GM23338 (cell line): ENCODE data around the gene DLK1. TPM values are rescaled to one million over a fixed set of nuclear protein-coding genes. Genes with fewer than 3 reads are reported as not detected.

ENCODE experiments used
- ATAC-seq: fragments of 200-7000 bp; cut with Tn5 transposase; 3 replicates; pipeline ENCODE4 v1.9.1; 2020
- DNase-seq: peaks from one replicate; pipeline ENCODE4 v3.0.0-alpha.2; 2015; ENCODE audit warnings: low spot score
- H2AFZ ChIP-seq: fragments of 200-600 bp; sonication (generic); 2 replicates; pipeline ENCODE4 v1.8.0; 2016; ENCODE audit warnings: antibody characterized with exemption, mild to moderate bottlenecking, moderate library complexity
- H3F3A ChIP-seq: fragments of 200-600 bp; sonication (generic); replicated peaks from 2 replicates; pipeline ENCODE4 v1.8.0; 2017; ENCODE audit warnings: antibody characterized with exemption, mixed run types, low read depth
- H3K27ac ChIP-seq: fragments of 200-600 bp; sonication (generic); 2 replicates; pipeline ENCODE4 v1.6.1; 2016; ENCODE audit warnings: low read depth
- H3K27me3 ChIP-seq: fragments of 200-600 bp; sonication (generic); 2 replicates; pipeline ENCODE4 v1.8.0; 2016; ENCODE audit warnings: mild to moderate bottlenecking, mixed run types, moderate library complexity; ENCODE audit not compliant: insufficient read depth
- H3K36me3 ChIP-seq: fragments of 200-600 bp; sonication (generic); 2 replicates; pipeline ENCODE4 v1.8.0; 2016; ENCODE audit warnings: mild to moderate bottlenecking; ENCODE audit not compliant: insufficient read depth
- H3K4me1 ChIP-seq: fragments of 200-600 bp; sonication (generic); 2 replicates; pipeline ENCODE4 v1.8.0; 2016; ENCODE audit warnings: mild to moderate bottlenecking, moderate library complexity; ENCODE audit not compliant: insufficient read depth
- H3K4me2 ChIP-seq: fragments of 200-600 bp; sonication (generic); 2 replicates; pipeline ENCODE4 v1.7.1; 2017; ENCODE audit warnings: mixed run types
- H3K4me3 ChIP-seq: fragments of 200-600 bp; sonication (generic); 2 replicates; pipeline ENCODE4 v1.6.1; 2016; ENCODE audit warnings: mixed run types
- H3K79me2 ChIP-seq: fragments of 200-600 bp; sonication (generic); replicated peaks from 2 replicates; pipeline ENCODE4 v1.8.0; 2017; ENCODE audit warnings: mild to moderate bottlenecking; ENCODE audit not compliant: insufficient read depth
- H3K9me2 ChIP-seq: fragments of 200-600 bp; sonication (generic); 2 replicates; pipeline ENCODE4 v1.8.0; 2017; ENCODE audit not compliant: insufficient read depth
- H4K20me1 ChIP-seq: fragments of 200-600 bp; sonication (generic); replicated peaks from 2 replicates; pipeline ENCODE4 v1.8.0; 2017; ENCODE audit warnings: mild to moderate bottlenecking; ENCODE audit not compliant: insufficient read depth
- H3K27ac Mint-ChIP-seq: 2 replicates; pipeline ENCODE4 v1.8.0; 2020; ENCODE audit warnings: inconsistent platforms, mild to moderate bottlenecking, moderate library complexity, mixed read lengths
- H3K27me3 Mint-ChIP-seq: 3 replicates; pipeline ENCODE4 v1.8.0; 2022; ENCODE audit warnings: low read depth, mild to moderate bottlenecking, moderate library complexity, mixed read lengths, inconsistent platforms; ENCODE audit not compliant: insufficient read depth, poor library complexity
- H3K36me3 Mint-ChIP-seq: 3 replicates; pipeline ENCODE4 v1.8.0; 2021; ENCODE audit warnings: low read depth, mild to moderate bottlenecking, inconsistent platforms, moderate library complexity, mixed read lengths
- H3K4me1 Mint-ChIP-seq: 3 replicates; pipeline ENCODE4 v1.8.0; 2020; ENCODE audit warnings: mild to moderate bottlenecking, inconsistent platforms, mixed read lengths
- H3K4me3 Mint-ChIP-seq: 3 replicates; pipeline ENCODE4 v1.8.0; 2021; ENCODE audit warnings: moderate library complexity, mild to moderate bottlenecking, inconsistent platforms, mixed read lengths
- H3K9me3 Mint-ChIP-seq: 3 replicates; pipeline ENCODE4 v1.8.0; 2020; ENCODE audit warnings: moderate library complexity, mild to moderate bottlenecking, inconsistent platforms, mixed read lengths
- CREB1 ChIP-seq: fragments of 250-450 bp; sonication (Bioruptor Pico); IDR thresholded peaks from 2 replicates; pipeline ENCODE4 v1.5.0; 2020; ENCODE audit warnings: low read depth, mild to moderate bottlenecking, moderate library complexity
- EZH2 ChIP-seq: fragments of 200-600 bp; sonication (generic); IDR thresholded peaks from one replicate; pipeline ENCODE4 v1.8.0; 2017; ENCODE audit warnings: antibody characterized with exemption, mild to moderate bottlenecking, low read depth; ENCODE audit not compliant: unreplicated experiment
- EZH2phosphoT487 ChIP-seq: fragments of 200-600 bp; sonication (generic); IDR thresholded peaks from one replicate; pipeline ENCODE4 v1.8.1; 2018; ENCODE audit warnings: antibody characterized with exemption; ENCODE audit not compliant: unreplicated experiment
- JUNB ChIP-seq: IDR thresholded peaks from one replicate; pipeline ENCODE4 v1.6.1; 2016; ENCODE audit warnings: antibody characterized with exemption; ENCODE audit not compliant: unreplicated experiment
- NANOG ChIP-seq: IDR thresholded peaks from 2 replicates; pipeline ENCODE4 v1.6.1; 2016; ENCODE audit warnings: antibody characterized with exemption, borderline replicate concordance
- POLR2AphosphoS5 ChIP-seq: IDR thresholded peaks from 2 replicates; pipeline ENCODE4 v1.6.1; 2016; ENCODE audit warnings: antibody characterized with exemption, low read depth
- ZNF114 ChIP-seq: fragments of 250-450 bp; sonication (Bioruptor Pico); IDR thresholded peaks from 2 replicates; pipeline ENCODE4 v1.5.0; 2020; ENCODE audit warnings: mild to moderate bottlenecking, moderate library complexity
- ZNF331 ChIP-seq: fragments of 250-450 bp; sonication (Bioruptor Pico); IDR thresholded peaks from 2 replicates; pipeline ENCODE4 v1.5.0; 2020; ENCODE audit warnings: low read depth, mild to moderate bottlenecking, moderate library complexity
- polyA plus RNA-seq: library from polyadenylated mRNA; unstranded; fragments of >200 nt; fragmentation: Nextera tagmentation; extraction: Ambion mirVana; gene quantifications from 2 replicates; pipeline ENCODE4 v1.2.1, GENCODE V29; 2016
- total RNA-seq: library from RNA; depleted of rRNA; stranded (reverse); fragments of >200 nt; shearing (Covaris generic); gene quantifications from 2 replicates; pipeline ENCODE4 v1.2.3, GENCODE V29; 2014
- TF ChIP-seq, protein P1 (sequence below), 2 experiments: fragments of 200-600 bp in 1 of 2; sonication (generic) in 1 of 2; conservative IDR thresholded peaks; 2 replicates each; pipeline versions ENCODE4 v1.5.1 to v1.6.1; 2016 to 2017; ENCODE audit warnings: antibody characterized with exemption in 2 of 2, low read depth in 2 of 2, mild to moderate bottlenecking in 2 of 2, moderate library complexity in 1 of 2
- TF ChIP-seq, protein P2 (sequence below): IDR thresholded peaks from 2 replicates; pipeline ENCODE4 v1.6.1; 2016; ENCODE audit warnings: antibody characterized with exemption
- TF ChIP-seq, protein P3 (sequence below): fragments of 250-450 bp; sonication (Bioruptor Pico); IDR thresholded peaks from 2 replicates; pipeline ENCODE4 v1.5.0; 2020; ENCODE audit warnings: mild to moderate bottlenecking, moderate library complexity

DLK1 gene
- total and polyA plus RNA-seq, 2 experiments from 2014 or later, result 1.1 to 1.2 TPM

DNA sequence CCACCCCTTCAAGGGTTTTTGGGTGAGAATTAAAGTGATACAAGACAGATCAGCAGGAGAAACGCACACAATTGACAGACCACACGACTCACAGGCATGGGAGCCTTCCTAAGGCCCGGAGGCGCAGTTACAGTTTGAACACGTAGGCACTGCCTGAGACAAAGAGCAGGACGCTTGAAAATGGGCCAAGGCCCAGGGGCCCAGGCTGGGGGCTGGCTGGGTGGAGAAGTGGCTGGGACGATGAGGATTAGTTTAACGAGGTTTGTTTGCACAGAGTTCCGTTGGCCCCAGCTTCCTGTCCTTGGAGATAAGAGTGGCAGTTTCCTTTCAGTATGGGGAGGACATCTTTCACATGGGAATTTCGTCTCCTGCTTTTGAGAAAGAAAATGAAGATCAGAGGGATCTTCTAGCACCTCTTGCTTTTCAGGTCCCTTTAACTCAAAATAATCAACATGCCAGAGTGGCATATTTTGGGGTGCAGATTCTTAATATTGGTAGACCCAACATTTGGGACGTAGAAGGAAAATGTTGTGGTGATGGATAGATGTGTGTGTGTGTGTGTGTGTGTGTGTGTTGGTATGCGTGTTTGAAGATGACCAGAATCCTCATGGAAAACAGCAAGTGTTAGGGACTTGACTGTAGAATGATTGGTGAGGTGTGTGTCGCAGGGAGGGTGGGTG is 44.6 kb downstream of the DLK1 start:
- no peaks in the 10 kb centered on the region for H3K36me3 ChIP-seq
- no peak for ATAC-seq
- Mint-ChIP-seq H3K36me3 (peaks cover 17% of the 10 kb centered on the region), H3K4me1 (no peaks in the 10 kb centered on the region; the same call in 2 of the 3 replicates), H3K4me3 (no peak overlapping the region), H3K27ac (no peak overlapping the region), H3K27me3 (peaks cover 2% of the 10 kb centered on the region), H3K9me3 (peaks cover 18% of the 10 kb centered on the region)
- no peaks in the 10 kb centered on the region for H3K27me3 ChIP-seq
- TF ChIP-seq NANOG (no peak), ZNF331 (CRISPR knock-in tag) (no peak), POLR2AphosphoS5 (no peak), JUNB (no peak), EZH2 (no peak), EZH2phosphoT487 (no peak), ZNF114 (no peak), CREB1 (CRISPR knock-in tag) (no peak)
- TF ChIP-seq, protein P1, sequence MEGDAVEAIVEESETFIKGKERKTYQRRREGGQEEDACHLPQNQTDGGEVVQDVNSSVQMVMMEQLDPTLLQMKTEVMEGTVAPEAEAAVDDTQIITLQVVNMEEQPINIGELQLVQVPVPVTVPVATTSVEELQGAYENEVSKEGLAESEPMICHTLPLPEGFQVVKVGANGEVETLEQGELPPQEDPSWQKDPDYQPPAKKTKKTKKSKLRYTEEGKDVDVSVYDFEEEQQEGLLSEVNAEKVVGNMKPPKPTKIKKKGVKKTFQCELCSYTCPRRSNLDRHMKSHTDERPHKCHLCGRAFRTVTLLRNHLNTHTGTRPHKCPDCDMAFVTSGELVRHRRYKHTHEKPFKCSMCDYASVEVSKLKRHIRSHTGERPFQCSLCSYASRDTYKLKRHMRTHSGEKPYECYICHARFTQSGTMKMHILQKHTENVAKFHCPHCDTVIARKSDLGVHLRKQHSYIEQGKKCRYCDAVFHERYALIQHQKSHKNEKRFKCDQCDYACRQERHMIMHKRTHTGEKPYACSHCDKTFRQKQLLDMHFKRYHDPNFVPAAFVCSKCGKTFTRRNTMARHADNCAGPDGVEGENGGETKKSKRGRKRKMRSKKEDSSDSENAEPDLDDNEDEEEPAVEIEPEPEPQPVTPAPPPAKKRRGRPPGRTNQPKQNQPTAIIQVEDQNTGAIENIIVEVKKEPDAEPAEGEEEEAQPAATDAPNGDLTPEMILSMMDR (conservative IDR thresholded peaks at IDR 0.05; ENCODE audit: low read depth in 2 of 2), result no peak
- TF ChIP-seq, protein P2, sequence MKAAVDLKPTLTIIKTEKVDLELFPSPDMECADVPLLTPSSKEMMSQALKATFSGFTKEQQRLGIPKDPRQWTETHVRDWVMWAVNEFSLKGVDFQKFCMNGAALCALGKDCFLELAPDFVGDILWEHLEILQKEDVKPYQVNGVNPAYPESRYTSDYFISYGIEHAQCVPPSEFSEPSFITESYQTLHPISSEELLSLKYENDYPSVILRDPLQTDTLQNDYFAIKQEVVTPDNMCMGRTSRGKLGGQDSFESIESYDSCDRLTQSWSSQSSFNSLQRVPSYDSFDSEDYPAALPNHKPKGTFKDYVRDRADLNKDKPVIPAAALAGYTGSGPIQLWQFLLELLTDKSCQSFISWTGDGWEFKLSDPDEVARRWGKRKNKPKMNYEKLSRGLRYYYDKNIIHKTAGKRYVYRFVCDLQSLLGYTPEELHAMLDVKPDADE, result no peak
- TF ChIP-seq, protein P3, sequence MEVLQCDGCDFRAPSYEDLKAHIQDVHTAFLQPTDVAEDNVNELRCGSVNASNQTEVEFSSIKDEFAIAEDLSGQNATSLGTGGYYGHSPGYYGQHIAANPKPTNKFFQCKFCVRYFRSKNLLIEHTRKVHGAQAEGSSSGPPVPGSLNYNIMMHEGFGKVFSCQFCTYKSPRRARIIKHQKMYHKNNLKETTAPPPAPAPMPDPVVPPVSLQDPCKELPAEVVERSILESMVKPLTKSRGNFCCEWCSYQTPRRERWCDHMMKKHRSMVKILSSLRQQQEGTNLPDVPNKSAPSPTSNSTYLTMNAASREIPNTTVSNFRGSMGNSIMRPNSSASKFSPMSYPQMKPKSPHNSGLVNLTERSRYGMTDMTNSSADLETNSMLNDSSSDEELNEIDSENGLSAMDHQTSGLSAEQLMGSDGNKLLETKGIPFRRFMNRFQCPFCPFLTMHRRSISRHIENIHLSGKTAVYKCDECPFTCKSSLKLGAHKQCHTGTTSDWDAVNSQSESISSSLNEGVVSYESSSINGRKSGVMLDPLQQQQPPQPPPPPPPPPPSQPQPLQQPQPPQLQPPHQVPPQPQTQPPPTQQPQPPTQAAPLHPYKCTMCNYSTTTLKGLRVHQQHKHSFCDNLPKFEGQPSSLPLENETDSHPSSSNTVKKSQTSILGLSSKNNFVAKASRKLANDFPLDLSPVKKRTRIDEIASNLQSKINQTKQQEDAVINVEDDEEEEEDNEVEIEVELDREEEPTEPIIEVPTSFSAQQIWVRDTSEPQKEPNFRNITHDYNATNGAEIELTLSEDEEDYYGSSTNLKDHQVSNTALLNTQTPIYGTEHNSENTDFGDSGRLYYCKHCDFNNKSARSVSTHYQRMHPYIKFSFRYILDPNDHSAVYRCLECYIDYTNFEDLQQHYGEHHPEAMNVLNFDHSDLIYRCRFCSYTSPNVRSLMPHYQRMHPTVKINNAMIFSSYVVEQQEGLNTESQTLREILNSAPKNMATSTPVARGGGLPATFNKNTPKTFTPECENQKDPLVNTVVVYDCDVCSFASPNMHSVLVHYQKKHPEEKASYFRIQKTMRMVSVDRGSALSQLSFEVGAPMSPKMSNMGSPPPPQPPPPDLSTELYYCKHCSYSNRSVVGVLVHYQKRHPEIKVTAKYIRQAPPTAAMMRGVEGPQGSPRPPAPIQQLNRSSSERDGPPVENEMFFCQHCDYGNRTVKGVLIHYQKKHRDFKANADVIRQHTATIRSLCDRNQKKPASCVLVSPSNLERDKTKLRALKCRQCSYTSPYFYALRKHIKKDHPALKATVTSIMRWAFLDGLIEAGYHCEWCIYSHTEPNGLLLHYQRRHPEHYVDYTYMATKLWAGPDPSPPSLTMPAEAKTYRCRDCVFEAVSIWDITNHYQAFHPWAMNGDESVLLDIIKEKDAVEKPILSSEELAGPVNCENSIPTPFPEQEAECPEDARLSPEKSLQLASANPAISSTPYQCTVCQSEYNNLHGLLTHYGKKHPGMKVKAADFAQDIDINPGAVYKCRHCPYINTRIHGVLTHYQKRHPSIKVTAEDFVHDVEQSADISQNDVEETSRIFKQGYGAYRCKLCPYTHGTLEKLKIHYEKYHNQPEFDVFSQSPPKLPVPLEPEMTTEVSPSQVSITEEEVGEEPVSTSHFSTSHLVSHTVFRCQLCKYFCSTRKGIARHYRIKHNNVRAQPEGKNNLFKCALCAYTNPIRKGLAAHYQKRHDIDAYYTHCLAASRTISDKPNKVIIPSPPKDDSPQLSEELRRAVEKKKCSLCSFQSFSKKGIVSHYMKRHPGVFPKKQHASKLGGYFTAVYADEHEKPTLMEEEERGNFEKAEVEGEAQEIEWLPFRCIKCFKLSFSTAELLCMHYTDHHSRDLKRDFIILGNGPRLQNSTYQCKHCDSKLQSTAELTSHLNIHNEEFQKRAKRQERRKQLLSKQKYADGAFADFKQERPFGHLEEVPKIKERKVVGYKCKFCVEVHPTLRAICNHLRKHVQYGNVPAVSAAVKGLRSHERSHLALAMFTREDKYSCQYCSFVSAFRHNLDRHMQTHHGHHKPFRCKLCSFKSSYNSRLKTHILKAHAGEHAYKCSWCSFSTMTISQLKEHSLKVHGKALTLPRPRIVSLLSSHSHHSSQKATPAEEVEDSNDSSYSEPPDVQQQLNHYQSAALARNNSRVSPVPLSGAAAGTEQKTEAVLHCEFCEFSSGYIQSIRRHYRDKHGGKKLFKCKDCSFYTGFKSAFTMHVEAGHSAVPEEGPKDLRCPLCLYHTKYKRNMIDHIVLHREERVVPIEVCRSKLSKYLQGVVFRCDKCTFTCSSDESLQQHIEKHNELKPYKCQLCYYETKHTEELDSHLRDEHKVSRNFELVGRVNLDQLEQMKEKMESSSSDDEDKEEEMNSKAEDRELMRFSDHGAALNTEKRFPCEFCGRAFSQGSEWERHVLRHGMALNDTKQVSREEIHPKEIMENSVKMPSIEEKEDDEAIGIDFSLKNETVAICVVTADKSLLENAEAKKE (CRISPR knock-in tag), result no peak
- no peak overlapping the region for H3K27ac ChIP-seq
- no peak overlapping the region for H2AFZ ChIP-seq
- H3F3A ChIP-seq, result no peaks in the 10 kb centered on the region
- no peaks in the 10 kb centered on the region for H4K20me1 ChIP-seq
- H3K4me2 ChIP-seq, result no peak overlapping the region
- no peak for DNase-seq
- H3K9me2 ChIP-seq, result no peaks in the 10 kb centered on the region
- no peaks in the 10 kb centered on the region for H3K79me2 ChIP-seq
- H3K4me1 ChIP-seq, result no peaks in the 10 kb centered on the region
- no peak overlapping the region for H3K4me3 ChIP-seq
